H1 (cell line): ENCODE results near the gene MYOCD. TPM values are rescaled to one million over a fixed set of nuclear protein-coding genes. Genes with fewer than 3 reads are reported as not detected.

Experiments used
- ASH2L ChIP-seq: fragments of 200-600, 300-600 bp; sonication (generic); IDR thresholded peaks from one replicate; pipeline ENCODE4 v1.7.1; 2017; ENCODE audit warnings: low read length
- BACH1 ChIP-seq: IDR thresholded peaks from 2 replicates; pipeline ENCODE4 v1.6.1; 2012; ENCODE audit warnings: low read length, improper control_type of control experiment
- CBX8 ChIP-seq: fragments of 300-800, 300-1000 bp; sonication (generic); IDR thresholded peaks from 2 replicates; pipeline ENCODE4 v1.7.1; 2016; ENCODE audit warnings: low read depth, low read length, borderline replicate concordance
- RXRA ChIP-seq: IDR thresholded peaks from 2 replicates; pipeline ENCODE4 v1.6.1; 2011; ENCODE audit warnings: low read depth, mild to moderate bottlenecking, low read length, moderate library complexity; ENCODE audit not compliant: insufficient read depth
- SIN3A ChIP-seq, 2 experiments: IDR thresholded peaks in 1 of 2; conservative IDR thresholded peaks in 1 of 2; 2 replicates each; pipeline ENCODE4 v1.6.1; 2011 to 2012; ENCODE audit warnings: low read length in 2 of 2, improper control_type of control experiment in 1 of 2, low read depth in 1 of 2, mild to moderate bottlenecking in 1 of 2
- TBP ChIP-seq: IDR thresholded peaks from 2 replicates; pipeline ENCODE4 v1.6.1; 2011; ENCODE audit warnings: low read depth, low read length, improper control_type of control experiment
- polyA plus RNA-seq, 7 experiments: library from polyadenylated mRNA; depleted of rRNA in 3 of 7; stranded (reverse) in 5 of 7; unstranded in 2 of 7; fragments of >200 nt in 5 of 7; fragments of 200-250 nt in 2 of 7; gene quantifications; 1 replicate in 5 of 7; 2 replicates in 1 of 7; 4 replicates in 1 of 7; pipeline versions ENCODE4 v1.2.1 to v1.2.3, GENCODE V29; 2011 to 2013; ENCODE audit warnings: missing spikeins in 2 of 7, mixed read lengths in 2 of 7
- total RNA-seq: library from RNA; stranded (reverse); fragmentation: NEBNext Ultra II Directional; extraction: Animal tissue kit (Norgen Biotek cat#: 25700); gene quantifications from 2 replicates; pipeline ENCODE4 v1.2.1, GENCODE V29; 2021
- TF ChIP-seq, protein P1 (sequence below): IDR thresholded peaks from 2 replicates; pipeline ENCODE4 v1.6.1; 2012; ENCODE audit warnings: inconsistent platforms
- TF ChIP-seq, protein P2 (sequence below): fragments of 300-600 bp; sonication (generic); IDR thresholded peaks from 2 replicates; pipeline ENCODE4 v1.7.1; 2012; ENCODE audit warnings: low read length, moderate library complexity, mild to moderate bottlenecking, inconsistent platforms; ENCODE audit not compliant: insufficient replicate concordance

Gene MYOCD
- total and polyA plus RNA-seq, 2 of the 8 experiments (the other 6 are each of a cell fraction or from before 2014, with no cell fraction given), result 0.30 to 4.9 TPM

DNA sequence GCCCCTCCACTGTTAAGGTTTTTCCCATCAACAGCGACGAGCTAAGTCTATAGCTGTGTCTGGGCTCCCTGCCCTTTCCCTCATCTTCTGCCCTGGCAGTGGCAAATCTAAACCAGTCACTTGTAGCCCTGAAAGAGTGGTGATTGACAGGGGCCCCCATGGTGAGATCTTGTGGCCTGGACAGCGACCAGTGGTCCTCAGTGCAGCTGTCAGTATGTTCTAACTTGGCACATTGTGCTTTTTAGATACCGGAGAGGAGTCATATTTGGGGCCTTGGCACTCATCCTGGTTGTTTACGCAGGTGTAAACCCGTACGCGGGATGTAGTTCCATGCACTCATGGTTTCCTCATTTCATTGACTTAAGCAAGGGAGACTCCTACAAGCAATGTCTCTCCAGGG, 66.1 kb downstream of the MYOCD start (continued):
- TF ChIP-seq, protein P1, sequence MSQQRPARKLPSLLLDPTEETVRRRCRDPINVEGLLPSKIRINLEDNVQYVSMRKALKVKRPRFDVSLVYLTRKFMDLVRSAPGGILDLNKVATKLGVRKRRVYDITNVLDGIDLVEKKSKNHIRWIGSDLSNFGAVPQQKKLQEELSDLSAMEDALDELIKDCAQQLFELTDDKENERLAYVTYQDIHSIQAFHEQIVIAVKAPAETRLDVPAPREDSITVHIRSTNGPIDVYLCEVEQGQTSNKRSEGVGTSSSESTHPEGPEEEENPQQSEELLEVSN, result no peak
- TF ChIP-seq RXRA, result no peak
- no peak for TF ChIP-seq TBP
- no peak for TF ChIP-seq SIN3A (conservative IDR thresholded peaks at IDR 0.05 in 1 of 2, IDR thresholded peaks at IDR 0.05 in 1 of 2; ENCODE audit: low read depth in 1 of 2, low read length in 2 of 2)
- no peak for TF ChIP-seq ASH2L
- TF ChIP-seq, protein P2, sequence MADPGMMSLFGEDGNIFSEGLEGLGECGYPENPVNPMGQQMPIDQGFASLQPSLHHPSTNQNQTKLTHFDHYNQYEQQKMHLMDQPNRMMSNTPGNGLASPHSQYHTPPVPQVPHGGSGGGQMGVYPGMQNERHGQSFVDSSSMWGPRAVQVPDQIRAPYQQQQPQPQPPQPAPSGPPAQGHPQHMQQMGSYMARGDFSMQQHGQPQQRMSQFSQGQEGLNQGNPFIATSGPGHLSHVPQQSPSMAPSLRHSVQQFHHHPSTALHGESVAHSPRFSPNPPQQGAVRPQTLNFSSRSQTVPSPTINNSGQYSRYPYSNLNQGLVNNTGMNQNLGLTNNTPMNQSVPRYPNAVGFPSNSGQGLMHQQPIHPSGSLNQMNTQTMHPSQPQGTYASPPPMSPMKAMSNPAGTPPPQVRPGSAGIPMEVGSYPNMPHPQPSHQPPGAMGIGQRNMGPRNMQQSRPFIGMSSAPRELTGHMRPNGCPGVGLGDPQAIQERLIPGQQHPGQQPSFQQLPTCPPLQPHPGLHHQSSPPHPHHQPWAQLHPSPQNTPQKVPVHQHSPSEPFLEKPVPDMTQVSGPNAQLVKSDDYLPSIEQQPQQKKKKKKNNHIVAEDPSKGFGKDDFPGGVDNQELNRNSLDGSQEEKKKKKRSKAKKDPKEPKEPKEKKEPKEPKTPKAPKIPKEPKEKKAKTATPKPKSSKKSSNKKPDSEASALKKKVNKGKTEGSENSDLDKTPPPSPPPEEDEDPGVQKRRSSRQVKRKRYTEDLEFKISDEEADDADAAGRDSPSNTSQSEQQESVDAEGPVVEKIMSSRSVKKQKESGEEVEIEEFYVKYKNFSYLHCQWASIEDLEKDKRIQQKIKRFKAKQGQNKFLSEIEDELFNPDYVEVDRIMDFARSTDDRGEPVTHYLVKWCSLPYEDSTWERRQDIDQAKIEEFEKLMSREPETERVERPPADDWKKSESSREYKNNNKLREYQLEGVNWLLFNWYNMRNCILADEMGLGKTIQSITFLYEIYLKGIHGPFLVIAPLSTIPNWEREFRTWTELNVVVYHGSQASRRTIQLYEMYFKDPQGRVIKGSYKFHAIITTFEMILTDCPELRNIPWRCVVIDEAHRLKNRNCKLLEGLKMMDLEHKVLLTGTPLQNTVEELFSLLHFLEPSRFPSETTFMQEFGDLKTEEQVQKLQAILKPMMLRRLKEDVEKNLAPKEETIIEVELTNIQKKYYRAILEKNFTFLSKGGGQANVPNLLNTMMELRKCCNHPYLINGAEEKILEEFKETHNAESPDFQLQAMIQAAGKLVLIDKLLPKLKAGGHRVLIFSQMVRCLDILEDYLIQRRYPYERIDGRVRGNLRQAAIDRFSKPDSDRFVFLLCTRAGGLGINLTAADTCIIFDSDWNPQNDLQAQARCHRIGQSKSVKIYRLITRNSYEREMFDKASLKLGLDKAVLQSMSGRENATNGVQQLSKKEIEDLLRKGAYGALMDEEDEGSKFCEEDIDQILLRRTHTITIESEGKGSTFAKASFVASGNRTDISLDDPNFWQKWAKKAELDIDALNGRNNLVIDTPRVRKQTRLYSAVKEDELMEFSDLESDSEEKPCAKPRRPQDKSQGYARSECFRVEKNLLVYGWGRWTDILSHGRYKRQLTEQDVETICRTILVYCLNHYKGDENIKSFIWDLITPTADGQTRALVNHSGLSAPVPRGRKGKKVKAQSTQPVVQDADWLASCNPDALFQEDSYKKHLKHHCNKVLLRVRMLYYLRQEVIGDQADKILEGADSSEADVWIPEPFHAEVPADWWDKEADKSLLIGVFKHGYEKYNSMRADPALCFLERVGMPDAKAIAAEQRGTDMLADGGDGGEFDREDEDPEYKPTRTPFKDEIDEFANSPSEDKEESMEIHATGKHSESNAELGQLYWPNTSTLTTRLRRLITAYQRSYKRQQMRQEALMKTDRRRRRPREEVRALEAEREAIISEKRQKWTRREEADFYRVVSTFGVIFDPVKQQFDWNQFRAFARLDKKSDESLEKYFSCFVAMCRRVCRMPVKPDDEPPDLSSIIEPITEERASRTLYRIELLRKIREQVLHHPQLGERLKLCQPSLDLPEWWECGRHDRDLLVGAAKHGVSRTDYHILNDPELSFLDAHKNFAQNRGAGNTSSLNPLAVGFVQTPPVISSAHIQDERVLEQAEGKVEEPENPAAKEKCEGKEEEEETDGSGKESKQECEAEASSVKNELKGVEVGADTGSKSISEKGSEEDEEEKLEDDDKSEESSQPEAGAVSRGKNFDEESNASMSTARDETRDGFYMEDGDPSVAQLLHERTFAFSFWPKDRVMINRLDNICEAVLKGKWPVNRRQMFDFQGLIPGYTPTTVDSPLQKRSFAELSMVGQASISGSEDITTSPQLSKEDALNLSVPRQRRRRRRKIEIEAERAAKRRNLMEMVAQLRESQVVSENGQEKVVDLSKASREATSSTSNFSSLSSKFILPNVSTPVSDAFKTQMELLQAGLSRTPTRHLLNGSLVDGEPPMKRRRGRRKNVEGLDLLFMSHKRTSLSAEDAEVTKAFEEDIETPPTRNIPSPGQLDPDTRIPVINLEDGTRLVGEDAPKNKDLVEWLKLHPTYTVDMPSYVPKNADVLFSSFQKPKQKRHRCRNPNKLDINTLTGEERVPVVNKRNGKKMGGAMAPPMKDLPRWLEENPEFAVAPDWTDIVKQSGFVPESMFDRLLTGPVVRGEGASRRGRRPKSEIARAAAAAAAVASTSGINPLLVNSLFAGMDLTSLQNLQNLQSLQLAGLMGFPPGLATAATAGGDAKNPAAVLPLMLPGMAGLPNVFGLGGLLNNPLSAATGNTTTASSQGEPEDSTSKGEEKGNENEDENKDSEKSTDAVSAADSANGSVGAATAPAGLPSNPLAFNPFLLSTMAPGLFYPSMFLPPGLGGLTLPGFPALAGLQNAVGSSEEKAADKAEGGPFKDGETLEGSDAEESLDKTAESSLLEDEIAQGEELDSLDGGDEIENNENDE, result no peak
- no peak for TF ChIP-seq BACH1
- no peak for TF ChIP-seq CBX8
